Osteocyte (in vitro differentiated cells): Measurements from ENCODE around the gene PDGFC. TPM values are rescaled to one million over a fixed set of nuclear protein-coding genes. Genes with fewer than 3 reads are reported as not detected.
A peak's percentile ranks its signal among the peaks of the same experiment; 100 is the strongest.

Experiments
- DNase-seq: peaks from one replicate; pipeline ENCODE4 v3.0.0; 2021; ENCODE audit warnings: mixed read lengths; ENCODE audit not compliant: unreplicated experiment; ENCODE audit errors: extremely low spot score
- H3K27ac Mint-ChIP-seq: one replicate; pipeline ENCODE4 v1.8.0; 2021; ENCODE audit warnings: mild to moderate bottlenecking, mixed read lengths; ENCODE audit not compliant: unreplicated experiment
- H3K27me3 Mint-ChIP-seq: one replicate; pipeline ENCODE4 v1.8.0; 2021; ENCODE audit warnings: mixed read lengths; ENCODE audit not compliant: unreplicated experiment
- H3K36me3 Mint-ChIP-seq: one replicate; pipeline ENCODE4 v1.8.0; 2021; ENCODE audit warnings: mixed read lengths; ENCODE audit not compliant: unreplicated experiment
- H3K4me1 Mint-ChIP-seq: one replicate; pipeline ENCODE4 v1.8.0; 2021; ENCODE audit warnings: mixed read lengths; ENCODE audit not compliant: unreplicated experiment
- H3K4me3 Mint-ChIP-seq: one replicate; pipeline ENCODE4 v1.8.0; 2021; ENCODE audit warnings: mild to moderate bottlenecking, moderate library complexity, mixed read lengths; ENCODE audit not compliant: unreplicated experiment
- H3K9me3 Mint-ChIP-seq: one replicate; pipeline ENCODE4 v1.8.0; 2021; ENCODE audit warnings: mixed read lengths; ENCODE audit not compliant: unreplicated experiment
- total RNA-seq: library from RNA; stranded (reverse); gene quantifications from 2 replicates; pipeline ENCODE4 v1.2.1, GENCODE V29; 2021
- TF ChIP-seq, protein P1 (sequence below): fragments of 200-600 bp; sonication (generic); IDR thresholded peaks from 2 replicates; pipeline ENCODE4 v1.5.0; 2021; ENCODE audit warnings: antibody characterized with exemption, mild to moderate bottlenecking, moderate library complexity

PDGFC gene
- total RNA-seq, 1 donor from 2014 or later = 25.4 TPM

DNA sequence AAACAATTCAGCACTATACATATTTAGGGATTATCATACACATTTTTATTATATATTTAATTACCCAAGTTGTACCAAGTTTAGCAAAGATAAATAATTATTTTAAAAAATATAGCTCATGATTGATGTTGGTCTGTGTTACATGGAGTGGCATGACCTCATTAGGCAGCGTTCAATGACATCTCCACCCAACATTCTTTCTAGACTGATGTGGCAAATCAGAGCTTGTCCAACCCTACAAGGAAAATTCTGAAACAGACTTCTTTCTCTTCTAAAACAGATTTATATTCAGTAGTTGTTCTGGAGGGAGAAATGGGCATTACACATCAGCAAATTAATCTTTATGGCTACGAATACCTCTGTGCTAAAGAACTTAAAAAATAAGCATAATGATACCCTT lies 189.7 kb downstream of the PDGFC start:
- no peak for DNase-seq
- TF ChIP-seq, protein P1, sequence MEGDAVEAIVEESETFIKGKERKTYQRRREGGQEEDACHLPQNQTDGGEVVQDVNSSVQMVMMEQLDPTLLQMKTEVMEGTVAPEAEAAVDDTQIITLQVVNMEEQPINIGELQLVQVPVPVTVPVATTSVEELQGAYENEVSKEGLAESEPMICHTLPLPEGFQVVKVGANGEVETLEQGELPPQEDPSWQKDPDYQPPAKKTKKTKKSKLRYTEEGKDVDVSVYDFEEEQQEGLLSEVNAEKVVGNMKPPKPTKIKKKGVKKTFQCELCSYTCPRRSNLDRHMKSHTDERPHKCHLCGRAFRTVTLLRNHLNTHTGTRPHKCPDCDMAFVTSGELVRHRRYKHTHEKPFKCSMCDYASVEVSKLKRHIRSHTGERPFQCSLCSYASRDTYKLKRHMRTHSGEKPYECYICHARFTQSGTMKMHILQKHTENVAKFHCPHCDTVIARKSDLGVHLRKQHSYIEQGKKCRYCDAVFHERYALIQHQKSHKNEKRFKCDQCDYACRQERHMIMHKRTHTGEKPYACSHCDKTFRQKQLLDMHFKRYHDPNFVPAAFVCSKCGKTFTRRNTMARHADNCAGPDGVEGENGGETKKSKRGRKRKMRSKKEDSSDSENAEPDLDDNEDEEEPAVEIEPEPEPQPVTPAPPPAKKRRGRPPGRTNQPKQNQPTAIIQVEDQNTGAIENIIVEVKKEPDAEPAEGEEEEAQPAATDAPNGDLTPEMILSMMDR = no peak
- peaks cover 37% of the 10 kb centered on the region for H3K4me1 Mint-ChIP-seq
- no peak overlapping the region for H3K4me3 Mint-ChIP-seq
- peaks cover 12% of the 10 kb centered on the region for H3K36me3 Mint-ChIP-seq
- no peak overlapping the region for H3K27ac Mint-ChIP-seq
- H3K9me3 Mint-ChIP-seq = peaks cover 10% of the 10 kb centered on the region
- H3K27me3 Mint-ChIP-seq = no peaks in the 10 kb centered on the region

DNA sequence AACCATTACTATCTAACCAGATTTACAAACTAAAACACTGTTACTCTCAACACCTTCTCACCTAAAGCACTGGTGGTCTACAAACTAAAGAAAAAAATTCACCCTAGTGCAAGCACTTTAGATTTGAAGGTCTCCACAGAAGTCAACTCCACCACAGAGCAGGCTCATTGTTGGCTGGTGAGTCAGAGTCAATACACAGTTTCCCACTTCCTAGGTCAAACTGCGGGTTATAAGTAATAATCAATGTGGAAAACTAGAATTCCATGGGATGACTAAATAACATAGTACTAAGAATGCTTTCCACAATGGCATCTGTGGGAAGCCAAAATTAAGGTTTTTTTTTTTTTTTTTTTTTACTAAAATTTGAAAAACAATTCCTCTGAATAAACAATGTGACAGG lies 191.8 kb downstream of the PDGFC start:
- TF ChIP-seq, protein P1 = no peak
- H3K27ac Mint-ChIP-seq = peak overlapping the region; percentile 83
- H3K36me3 Mint-ChIP-seq = peaks cover 12% of the 10 kb centered on the region
- peaks cover 41% of the 10 kb centered on the region for H3K4me1 Mint-ChIP-seq
- no peak for DNase-seq
- no peaks in the 10 kb centered on the region for H3K27me3 Mint-ChIP-seq
- H3K4me3 Mint-ChIP-seq = no peak overlapping the region
- H3K9me3 Mint-ChIP-seq = peaks cover 10% of the 10 kb centered on the region

DNA sequence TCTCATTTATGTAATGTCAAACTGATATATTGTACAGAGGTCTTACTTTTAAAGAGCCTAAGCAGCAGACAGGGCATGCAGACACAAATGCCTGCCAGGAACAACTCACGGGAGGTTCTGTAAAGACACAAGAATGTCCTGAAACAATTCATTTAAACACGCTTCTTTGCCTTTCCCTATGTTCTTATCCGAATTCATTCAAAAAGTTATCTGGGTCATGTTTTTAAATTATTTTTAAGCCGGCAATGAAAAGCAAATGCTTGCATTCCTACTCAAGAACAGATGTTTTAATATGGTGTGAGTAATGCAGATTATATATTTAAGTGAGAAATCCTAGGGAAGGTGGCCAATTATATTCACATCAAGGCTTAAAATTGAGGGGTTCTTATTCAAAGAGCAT lies 192.6 kb downstream of the PDGFC start:
- H3K27me3 Mint-ChIP-seq = no peaks in the 10 kb centered on the region

DNA sequence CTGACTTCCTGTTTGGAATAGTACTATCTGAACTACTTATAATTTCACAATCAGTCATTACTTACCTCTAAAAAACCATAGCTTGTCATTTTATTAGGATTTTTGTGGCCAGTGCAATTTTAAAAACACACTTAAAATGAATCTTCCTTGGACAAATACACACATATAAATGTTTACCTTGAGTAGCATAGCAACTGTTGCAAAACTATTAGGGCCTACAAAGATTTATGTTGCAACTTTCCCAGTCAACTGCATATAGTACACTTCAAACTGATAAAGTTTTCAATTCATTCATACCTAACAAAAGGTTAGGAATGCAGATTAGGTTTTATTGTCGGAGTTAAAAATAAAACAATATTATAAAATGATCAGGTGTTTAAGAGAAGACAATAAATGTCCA lies 193.0 kb downstream of the PDGFC start:
- Mint-ChIP-seq H3K4me3 (no peak overlapping the region), H3K27ac (peak overlapping the region; percentile 83), H3K27me3 (no peaks in the 10 kb centered on the region)

More for the DNA sequence above, 192.6 kb downstream of the PDGFC start:
- peaks cover 43% of the 10 kb centered on the region for H3K4me1 Mint-ChIP-seq
- peak overlapping the region; percentile 83 for H3K27ac Mint-ChIP-seq
- no peak for DNase-seq
- H3K9me3 Mint-ChIP-seq = peaks cover 6% of the 10 kb centered on the region
- no peak overlapping the region for H3K4me3 Mint-ChIP-seq
- peaks cover 8% of the 10 kb centered on the region for H3K36me3 Mint-ChIP-seq
- TF ChIP-seq, protein P1 = no peak

DNA sequence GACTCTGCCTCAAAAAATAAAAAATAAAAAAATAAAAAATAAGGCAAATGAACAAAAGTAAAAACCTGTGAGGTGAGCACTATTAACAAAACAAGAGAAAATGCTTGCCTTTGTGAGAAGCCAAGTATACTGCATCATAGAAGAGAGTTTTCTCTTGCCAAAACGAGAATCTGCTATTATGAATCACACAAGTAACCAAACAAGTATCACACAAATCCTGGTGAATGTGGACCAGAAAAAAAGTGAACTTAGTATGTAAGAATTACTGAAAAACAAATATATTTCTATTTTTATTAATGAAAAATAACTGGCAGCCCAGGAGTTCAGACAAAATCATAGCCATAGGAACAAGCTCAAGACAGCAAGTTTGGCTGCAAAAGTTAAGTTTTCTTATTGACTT lies 193.5 kb downstream of the PDGFC start:
- TF ChIP-seq, protein P1 = no peak
- Mint-ChIP-seq H3K4me3 (no peak overlapping the region), H3K27ac (peak overlapping the region; percentile 83), H3K36me3 (peaks cover 4% of the 10 kb centered on the region), H3K9me3 (peaks cover 5% of the 10 kb centered on the region), H3K4me1 (peaks cover 50% of the 10 kb centered on the region), H3K27me3 (no peaks in the 10 kb centered on the region)
- no peak for DNase-seq

More for the DNA sequence above, 193.0 kb downstream of the PDGFC start:
- TF ChIP-seq, protein P1 = no peak
- H3K4me1 Mint-ChIP-seq = peaks cover 46% of the 10 kb centered on the region
- DNase-seq = no peak
- H3K9me3 Mint-ChIP-seq = peaks cover 5% of the 10 kb centered on the region
- H3K36me3 Mint-ChIP-seq = peaks cover 4% of the 10 kb centered on the region
